Gastrocnemius medialis (tissue), 4 donors: Measurements from ENCODE around the gene PLEKHG4. TPM values are rescaled to one million over a fixed set of nuclear protein-coding genes. Genes with fewer than 3 reads are reported as not detected.

ENCODE experiments used
- ATAC-seq, 2 donors: fragments of 150-250 bp; one replicate each; pipeline ENCODE4 v1.9.1; 2016
- DNase-seq, 2 donors: peaks; one replicate each; pipeline ENCODE4 v3.0.0-alpha.2; 2019
- H3K27ac ChIP-seq, 4 donors: fragments of 200-600 bp; sonication (generic); 1 replicate in 1 of 4; 2 replicates in 3 of 4; pipeline ENCODE4 v1.5.1; 2016 to 2018; ENCODE audit warnings: mild to moderate bottlenecking in 2 of 4, moderate library complexity in 1 of 4
- H3K27me3 ChIP-seq, 3 donors: fragments of 200-600 bp; sonication (generic) in 2 of 3; 1 replicate in 1 of 3; 2 replicates in 2 of 3; pipeline versions ENCODE4 v1.5.1 to v1.6.0; 2016 to 2019; ENCODE audit warnings: mild to moderate bottlenecking in 1 of 3, moderate library complexity in 1 of 3
- H3K36me3 ChIP-seq, 2 donors: fragments of 200-600 bp; sonication (generic) in 1 of 2; one replicate each; pipeline ENCODE4 v1.5.1; 2017 to 2018
- H3K4me1 ChIP-seq, 2 donors: fragments of 200-600 bp; sonication (generic) in 1 of 2; one replicate each; pipeline ENCODE4 v1.5.1; 2016 to 2017; ENCODE audit warnings: mild to moderate bottlenecking in 2 of 2
- H3K4me3 ChIP-seq, 4 donors: fragments of 200-600 bp; sonication (generic) in 3 of 4; 1 replicate in 1 of 4; 2 replicates in 3 of 4; pipeline ENCODE4 v1.5.1; 2016 to 2019; ENCODE audit warnings: mild to moderate bottlenecking in 2 of 4
- H3K9me3 ChIP-seq, 3 donors: fragments of 200-600 bp; sonication (generic) in 2 of 3; 1 replicate in 1 of 3; 2 replicates in 2 of 3; pipeline ENCODE4 v1.5.1; 2016 to 2019
- CTCF ChIP-seq, 5 experiments: fragments of 450-650 bp in 3 of 5; fragments of 200-600 bp in 2 of 5; sonication (generic) in 2 of 5; IDR thresholded peaks in 4 of 5; conservative IDR thresholded peaks in 1 of 5; 1 replicate in 4 of 5; 2 replicates in 1 of 5; pipeline ENCODE4 v1.5.1; 2016 to 2019; ENCODE audit warnings: antibody characterized with exemption in 5 of 5, mild to moderate bottlenecking in 3 of 5, moderate library complexity in 3 of 5
- POLR2A ChIP-seq, 2 donors: fragments of 450-650 bp; IDR thresholded peaks; one replicate each; pipeline ENCODE4 v1.6.1; 2017; ENCODE audit warnings: antibody characterized with exemption in 2 of 2, mild to moderate bottlenecking in 2 of 2, moderate library complexity in 2 of 2
- in situ Hi-C, 4 donors: fragments of 200-750 bp; cut with MboI; loops; one replicate each; pipeline versions ENCODE4 v1.15.0 to v1.8.0; 2017; ENCODE audit warnings: low sequenced_read_pairs in 4 of 4
- intact Hi-C: fragments of 100-400 bp; cut with DNase I; formaldehyde crosslinking; loops from one replicate; pipeline ENCODE4 v1.15.1; 2023; ENCODE audit warnings: low total_unique reads
- total RNA-seq, 4 donors: library from RNA; depleted of rRNA; stranded (reverse); fragments of >200 nt; gene quantifications; one replicate each; pipeline versions ENCODE4 v1.1.0 to v1.2.3, GENCODE V29; 2016

The PLEKHG4 gene
- total RNA-seq, 4 donors from 2014 or later = 1.1 to 16.5 (median 2.6) TPM

DNA sequence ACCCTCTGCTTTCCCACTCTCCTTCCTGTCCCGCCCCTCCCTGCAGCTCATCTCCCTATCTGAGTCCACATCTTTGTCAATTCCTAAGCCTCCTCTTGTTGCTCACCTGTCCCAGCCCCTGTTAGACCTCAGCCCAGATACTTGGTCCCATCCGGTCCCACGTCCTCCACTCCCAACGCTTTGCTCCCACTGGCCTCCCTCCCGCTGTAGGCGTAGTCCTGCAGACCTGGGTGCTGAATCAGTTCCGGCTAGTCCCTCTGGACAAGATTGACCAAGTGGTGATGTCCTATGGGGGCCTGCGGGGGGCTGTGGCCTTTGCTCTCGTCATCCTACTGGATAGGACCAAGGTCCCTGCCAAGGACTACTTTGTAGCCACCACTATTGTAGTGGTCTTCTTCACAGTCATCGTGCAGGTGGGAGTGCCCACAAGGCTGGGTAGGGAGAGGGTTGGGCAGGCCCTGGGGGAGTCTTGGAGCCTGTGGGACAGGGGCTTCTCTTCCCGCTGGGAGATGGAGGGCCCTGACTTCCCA, 22.6 kb upstream of the PLEKHG4 start:
- TF ChIP-seq POLR2A (IDR thresholded peaks at IDR 0.05) (no peak), CTCF (IDR thresholded peaks at IDR 0.05 in 4 of 5, conservative IDR thresholded peaks at IDR 0.05 in 1 of 5) (no peak)
- H3K4me1 ChIP-seq = peaks cover 12 to 13% of the 10 kb centered on the region in 2 donors
- H3K36me3 ChIP-seq = no peaks in the 10 kb centered on the region
- in situ Hi-C loops (no loop called here), intact Hi-C loops (no loop called here)
- no peak for DNase-seq
- H3K4me3 ChIP-seq = no peak overlapping the region
- no peak overlapping the region for H3K27ac ChIP-seq
- no peak for ATAC-seq
- H3K9me3 ChIP-seq = no peaks in the 10 kb centered on the region
- no peaks in the 10 kb centered on the region for H3K27me3 ChIP-seq

- H3K27me3 ChIP-seq = no peaks in the 10 kb centered on the region
- ATAC-seq (no peak), DNase-seq (no peak)
- in situ Hi-C loops (no loop called here), intact Hi-C loops (no loop called here)
- H3K27ac ChIP-seq = no peak overlapping the region
- TF ChIP-seq CTCF (IDR thresholded peaks at IDR 0.05 in 4 of 5, conservative IDR thresholded peaks at IDR 0.05 in 1 of 5) (no peak), POLR2A (IDR thresholded peaks at IDR 0.05) (no peak)
- H3K4me3 ChIP-seq = no peak overlapping the region
- H3K9me3 ChIP-seq = no peaks in the 10 kb centered on the region
- H3K4me1 ChIP-seq = peaks cover 10 to 13% of the 10 kb centered on the region in 2 donors
- no peaks in the 10 kb centered on the region for H3K36me3 ChIP-seq
Observed at GRCh38 chr16:67257486-67258160, 21.7 kb upstream of the PLEKHG4 start.

- in situ Hi-C loops (no loop called here), intact Hi-C loops (no loop called here)
- H3K9me3 ChIP-seq = no peaks in the 10 kb centered on the region
- DNase-seq (no peak), ATAC-seq (no peak)
- H3K4me1 ChIP-seq = peaks cover 10 to 13% of the 10 kb centered on the region in 2 donors
- H3K4me3 ChIP-seq = no peak overlapping the region
- H3K27ac ChIP-seq = no peak overlapping the region
- no peaks in the 10 kb centered on the region for H3K27me3 ChIP-seq
- TF ChIP-seq POLR2A (IDR thresholded peaks at IDR 0.05) (no peak), CTCF (IDR thresholded peaks at IDR 0.05 in 4 of 5, conservative IDR thresholded peaks at IDR 0.05 in 1 of 5) (no peak)
- no peaks in the 10 kb centered on the region for H3K36me3 ChIP-seq
Observed at GRCh38 chr16:67258161-67258835, 21.0 kb upstream of the PLEKHG4 start.

DNA sequence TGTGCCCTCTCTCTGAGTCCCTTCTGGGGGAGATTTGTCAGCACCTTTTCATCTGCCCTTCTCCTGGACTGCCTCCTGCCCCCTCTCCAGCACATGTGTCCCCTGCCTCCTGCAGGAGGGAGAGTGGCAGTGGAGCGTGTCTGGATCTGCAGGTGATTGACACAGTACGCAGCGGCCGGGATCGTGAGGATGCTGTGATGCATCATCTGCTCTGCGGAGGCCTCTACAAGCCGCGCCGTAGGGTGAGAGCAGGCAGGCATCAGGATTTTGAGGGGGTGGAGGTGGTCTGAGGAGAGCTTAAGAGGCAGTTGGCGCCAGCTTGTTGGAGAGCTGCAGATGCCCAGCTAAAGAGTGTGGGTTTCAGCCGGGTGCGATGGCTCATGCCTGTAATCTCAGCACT, 19.6 kb upstream of the PLEKHG4 start:
- Histone ChIP-seq H3K4me3 (no peak overlapping the region), H3K27ac (peak overlapping the region in 1 of 4 donors; percentile 83), H3K27me3 (no peaks in the 10 kb centered on the region), H3K4me1 (peaks cover 10 to 13% of the 10 kb centered on the region in 2 donors), H3K9me3 (no peaks in the 10 kb centered on the region), H3K36me3 (no peaks in the 10 kb centered on the region)
- intact Hi-C loops = loop anchor here (1.0 to 5.0 kb wide), 2 partner anchors 26 to 148 kb away; no protein-coding TSS in a partner anchor
- ATAC-seq (no peak), DNase-seq (no peak)
- TF ChIP-seq POLR2A (IDR thresholded peaks at IDR 0.05) (no peak), CTCF (IDR thresholded peaks at IDR 0.05 in 4 of 5, conservative IDR thresholded peaks at IDR 0.05 in 1 of 5) (no peak)
- in situ Hi-C loops = loop anchor here in 1 of 4 donors (10.0 kb wide), 1 partner anchor 155 kb away; the partner anchor contains the start of gene ZDHHC1
